DND-41 (cell line): ENCODE measurements around the gene CDHR3.

Experiments
- EZH2 ChIP-seq: IDR thresholded peaks from 3 replicates; pipeline ENCODE4 v1.6.1; 2012; ENCODE audit warnings: borderline replicate concordance, low read depth, mild to moderate bottlenecking, moderate library complexity, low read length, inconsistent platforms; ENCODE audit not compliant: severe bottlenecking
- TF ChIP-seq, protein P1 (sequence below): IDR thresholded peaks from 2 replicates; pipeline ENCODE4 v1.5.1; 2012; ENCODE audit warnings: borderline replicate concordance, low read length, moderate library complexity, mild to moderate bottlenecking; ENCODE audit not compliant: poor library complexity, severe bottlenecking; ENCODE audit errors: extremely low read depth

DNA sequence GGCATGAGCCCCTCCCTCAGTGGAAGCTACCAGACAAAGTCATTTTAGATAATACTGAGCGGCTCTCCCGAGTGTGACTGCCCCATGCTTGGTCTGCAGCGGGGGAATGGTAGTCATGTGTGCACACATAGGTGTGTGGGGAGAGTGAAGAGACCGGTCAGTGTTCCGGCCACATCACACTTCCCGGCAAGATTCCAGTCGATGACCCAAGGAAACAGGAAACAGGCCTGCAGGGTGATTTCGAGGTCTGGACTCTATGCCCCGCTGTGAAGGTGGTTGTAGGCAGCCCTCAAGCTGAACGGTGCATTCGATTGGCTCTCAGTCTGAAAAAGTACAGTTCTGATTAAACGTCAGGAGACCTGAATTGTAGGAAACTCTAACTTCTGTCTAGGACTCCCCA, 75.9 kb downstream of the CDHR3 start:
- TF ChIP-seq, protein P1, sequence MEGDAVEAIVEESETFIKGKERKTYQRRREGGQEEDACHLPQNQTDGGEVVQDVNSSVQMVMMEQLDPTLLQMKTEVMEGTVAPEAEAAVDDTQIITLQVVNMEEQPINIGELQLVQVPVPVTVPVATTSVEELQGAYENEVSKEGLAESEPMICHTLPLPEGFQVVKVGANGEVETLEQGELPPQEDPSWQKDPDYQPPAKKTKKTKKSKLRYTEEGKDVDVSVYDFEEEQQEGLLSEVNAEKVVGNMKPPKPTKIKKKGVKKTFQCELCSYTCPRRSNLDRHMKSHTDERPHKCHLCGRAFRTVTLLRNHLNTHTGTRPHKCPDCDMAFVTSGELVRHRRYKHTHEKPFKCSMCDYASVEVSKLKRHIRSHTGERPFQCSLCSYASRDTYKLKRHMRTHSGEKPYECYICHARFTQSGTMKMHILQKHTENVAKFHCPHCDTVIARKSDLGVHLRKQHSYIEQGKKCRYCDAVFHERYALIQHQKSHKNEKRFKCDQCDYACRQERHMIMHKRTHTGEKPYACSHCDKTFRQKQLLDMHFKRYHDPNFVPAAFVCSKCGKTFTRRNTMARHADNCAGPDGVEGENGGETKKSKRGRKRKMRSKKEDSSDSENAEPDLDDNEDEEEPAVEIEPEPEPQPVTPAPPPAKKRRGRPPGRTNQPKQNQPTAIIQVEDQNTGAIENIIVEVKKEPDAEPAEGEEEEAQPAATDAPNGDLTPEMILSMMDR, result no peak
- TF ChIP-seq EZH2, result no peak
